H9 (cell line): Measurements from ENCODE around the gene UBTF. TPM values are rescaled to one million over a fixed set of nuclear protein-coding genes. Genes with fewer than 3 reads are reported as not detected.

Source experiments
- DNase-seq: peaks from one replicate; pipeline ENCODE4 v3.0.0-alpha.2; 2017
- H2AFZ ChIP-seq: one replicate; pipeline ENCODE4 v1.6.1; 2013; ENCODE audit warnings: mild to moderate bottlenecking, low read length, control low read depth, moderate library complexity
- H2AK5ac ChIP-seq: 2 replicates; pipeline ENCODE4 v1.6.1; 2013; ENCODE audit warnings: low read length, control low read depth, mixed read lengths; ENCODE audit not compliant: insufficient read length
- H2BK120ac ChIP-seq: one replicate; pipeline ENCODE4 v1.6.1; 2013; ENCODE audit warnings: low read depth, mild to moderate bottlenecking, low read length, control low read depth, inconsistent platforms; ENCODE audit not compliant: poor library complexity, severe bottlenecking
- H2BK12ac ChIP-seq: 2 replicates; pipeline ENCODE4 v1.6.1; 2013; ENCODE audit warnings: low read length, control low read depth, mixed read lengths, low read depth; ENCODE audit not compliant: insufficient read length
- H2BK15ac ChIP-seq: 2 replicates; pipeline ENCODE4 v1.6.1; 2013; ENCODE audit warnings: low read depth, low read length, control low read depth
- H2BK20ac ChIP-seq: one replicate; pipeline ENCODE4 v1.6.1; 2013; ENCODE audit warnings: low read depth, mild to moderate bottlenecking, low read length, control low read depth, inconsistent platforms; ENCODE audit not compliant: poor library complexity, severe bottlenecking
- H2BK5ac ChIP-seq: 2 replicates; pipeline ENCODE4 v1.6.1; 2013; ENCODE audit warnings: low read length, control low read depth, mixed read lengths; ENCODE audit not compliant: insufficient read length
- H3K14ac ChIP-seq: 2 replicates; pipeline ENCODE4 v1.6.1; 2013; ENCODE audit warnings: low read length, control low read depth; ENCODE audit not compliant: insufficient read depth
- H3K18ac ChIP-seq: 2 replicates; pipeline ENCODE4 v1.6.1; 2013; ENCODE audit warnings: low read depth, mild to moderate bottlenecking, mixed read lengths, low read length, control low read depth; ENCODE audit not compliant: insufficient read length
- H3K23ac ChIP-seq: 2 replicates; pipeline ENCODE4 v1.6.1; 2013; ENCODE audit warnings: low read length, control low read depth, mixed read lengths, low read depth; ENCODE audit not compliant: insufficient read length
- H3K23me2 ChIP-seq: 2 replicates; pipeline ENCODE4 v1.6.1; 2013; ENCODE audit warnings: low read depth, mild to moderate bottlenecking, mixed read lengths, low read length, control low read depth; ENCODE audit not compliant: insufficient read length, poor library complexity, severe bottlenecking
- H3K27ac ChIP-seq: 2 replicates; pipeline ENCODE4 v1.5.1; 2013; ENCODE audit warnings: low read length, control low read depth, mixed read lengths, low read depth; ENCODE audit not compliant: insufficient read length
- H3K27me3 ChIP-seq: 2 replicates; pipeline ENCODE4 v1.6.1; 2013; ENCODE audit warnings: low read length, control low read depth, inconsistent platforms; ENCODE audit not compliant: insufficient read depth
- H3K4ac ChIP-seq: 2 replicates; pipeline ENCODE4 v1.6.1; 2013; ENCODE audit warnings: low read depth, mild to moderate bottlenecking, control low read depth, inconsistent platforms, low read length, moderate library complexity
- H3K4me1 ChIP-seq: 2 replicates; pipeline ENCODE4 v1.6.1; 2013; ENCODE audit warnings: low read length, control low read depth, inconsistent platforms; ENCODE audit not compliant: insufficient read depth
- H3K4me2 ChIP-seq: 2 replicates; pipeline ENCODE4 v1.6.1; 2013; ENCODE audit warnings: low read length, control low read depth, mixed read lengths; ENCODE audit not compliant: insufficient read length, insufficient read depth
- H3K56ac ChIP-seq: 2 replicates; pipeline ENCODE4 v1.6.1; 2013; ENCODE audit warnings: low read depth, mild to moderate bottlenecking, mixed read lengths, low read length, control low read depth; ENCODE audit not compliant: insufficient read length
- H3K79me1 ChIP-seq: 2 replicates; pipeline ENCODE4 v1.6.1; 2013; ENCODE audit warnings: low read depth, mild to moderate bottlenecking, moderate library complexity, low read length, control low read depth, inconsistent platforms; ENCODE audit not compliant: insufficient read depth, poor library complexity, severe bottlenecking
- H3K79me2 ChIP-seq: 2 replicates; pipeline ENCODE4 v1.6.1; 2013; ENCODE audit warnings: low read length, control low read depth, inconsistent platforms; ENCODE audit not compliant: insufficient read depth
- H3K9ac ChIP-seq: 2 replicates; pipeline ENCODE4 v1.6.1; 2013; ENCODE audit warnings: low read length, control low read depth, mixed read lengths; ENCODE audit not compliant: insufficient read length; ENCODE audit errors: extremely low read depth
- H3K9me3 ChIP-seq: one replicate; pipeline ENCODE4 v1.6.1; 2013; ENCODE audit warnings: low read depth, low read length, inconsistent platforms; ENCODE audit not compliant: control insufficient read depth
- H3T11ph ChIP-seq: one replicate; pipeline ENCODE4 v1.6.1; 2013; ENCODE audit warnings: mild to moderate bottlenecking, low read length, control low read depth, inconsistent platforms
- H4K20me1 ChIP-seq: one replicate; pipeline ENCODE4 v1.6.1; 2013; ENCODE audit not compliant: control insufficient read depth, insufficient read length, insufficient read depth
- H4K5ac ChIP-seq: 2 replicates; pipeline ENCODE4 v1.6.1; 2013; ENCODE audit warnings: low read depth, mild to moderate bottlenecking, mixed read lengths, low read length, control low read depth; ENCODE audit not compliant: insufficient read length
- H4K8ac ChIP-seq: replicated peaks from 2 replicates; pipeline ENCODE4 v1.6.1; 2013; ENCODE audit warnings: low read length, control low read depth, mixed read lengths, low read depth; ENCODE audit not compliant: insufficient read length
- H4K91ac ChIP-seq: 2 replicates; pipeline ENCODE4 v1.6.1; 2013; ENCODE audit warnings: low read depth, mild to moderate bottlenecking, moderate library complexity, mixed read lengths, low read length, control low read depth; ENCODE audit not compliant: insufficient read length
- H3K27ac Mint-ChIP-seq, 3 experiments: 2 replicates in 2 of 3; 3 replicates in 1 of 3; pipeline ENCODE4 v1.8.0; 2020 to 2021; ENCODE audit warnings: mixed read lengths in 3 of 3, mild to moderate bottlenecking in 1 of 3, moderate library complexity in 1 of 3
- H3K27me3 Mint-ChIP-seq: 2 replicates; pipeline ENCODE4 v1.8.0; 2021; ENCODE audit warnings: low read depth, mild to moderate bottlenecking, moderate library complexity, mixed read lengths
- H3K36me3 Mint-ChIP-seq, 3 experiments: 2 replicates in 2 of 3; 3 replicates in 1 of 3; pipeline ENCODE4 v1.8.0; 2020 to 2021; ENCODE audit warnings: low read depth in 3 of 3, mixed read lengths in 3 of 3; ENCODE audit not compliant: insufficient read depth in 1 of 3
- H3K4me1 Mint-ChIP-seq, 2 experiments: 2 replicates each; pipeline ENCODE4 v1.8.0; 2020; ENCODE audit warnings: mixed read lengths in 2 of 2
- H3K4me3 Mint-ChIP-seq, 2 experiments: 2 replicates in 1 of 2; 3 replicates in 1 of 2; pipeline ENCODE4 v1.8.0; 2020 to 2021; ENCODE audit warnings: mild to moderate bottlenecking in 2 of 2, mixed read lengths in 2 of 2, moderate library complexity in 1 of 2
- H3K9me3 Mint-ChIP-seq, 2 experiments: 2 replicates in 1 of 2; 3 replicates in 1 of 2; pipeline ENCODE4 v1.8.0; 2020; ENCODE audit warnings: mild to moderate bottlenecking in 2 of 2, mixed read lengths in 2 of 2, moderate library complexity in 1 of 2
- CTCF ChIP-seq: fragments of 200-600 bp; sonication (generic); conservative IDR thresholded peaks from 3 replicates; pipeline ENCODE4 v1.8.0; 2021; ENCODE audit warnings: antibody characterized with exemption, mild to moderate bottlenecking
- WGBS: extraction: QIAGEN DNeasy Blood & Tissue Kit; methylation state at CpG from one replicate; pipeline ENCODE4 v1.1.7; 2013; ENCODE audit warnings: missing lambda C conversion rate, low lambda C conversion rate, mixed read lengths; ENCODE audit not compliant: insufficient read length; ENCODE audit errors: extremely low coverage; 5-methylcytosine and 5-hydroxymethylcytosine counted together
- total RNA-seq: library from RNA; stranded (reverse); gene quantifications from 2 replicates; pipeline ENCODE4 v1.2.1, GENCODE V29; 2021

The UBTF gene
- total RNA-seq, 1 experiment from 2014 or later = 151 TPM

- no peak overlapping the region for H3K4me2 ChIP-seq
- H3K27me3 Mint-ChIP-seq = peaks cover 15% of the 10 kb centered on the region
- H4K5ac ChIP-seq = no peak overlapping the region
- no peak overlapping the region for H3K9ac ChIP-seq
- no peak overlapping the region for H3K18ac ChIP-seq
- H2BK120ac ChIP-seq = no peak overlapping the region
- no CpG with 5 or more reads among the region's 7 CpGs for WGBS
- no peaks in the 10 kb centered on the region for H3K9me3 ChIP-seq
- H3T11ph ChIP-seq = no peak overlapping the region
- H2BK5ac ChIP-seq = no peak overlapping the region
- H3K9me3 Mint-ChIP-seq = peaks cover 0 to 5% of the 10 kb centered on the region in 2 experiments; a peak in 2 of 5 replicates
- no peaks in the 10 kb centered on the region for H3K79me1 ChIP-seq
- H2AFZ ChIP-seq = no peak overlapping the region
- H3K14ac ChIP-seq = no peak overlapping the region
- H4K8ac ChIP-seq = no peak overlapping the region
- H3K27me3 ChIP-seq = no peaks in the 10 kb centered on the region
- no peaks in the 10 kb centered on the region for H3K4me1 ChIP-seq
- H2BK20ac ChIP-seq = no peak overlapping the region
- H4K20me1 ChIP-seq = no peaks in the 10 kb centered on the region
- H3K27ac Mint-ChIP-seq = no peak overlapping the region
- H4K91ac ChIP-seq = no peak overlapping the region
- no peak for TF ChIP-seq CTCF
- no peak for DNase-seq
- H2BK12ac ChIP-seq = no peak overlapping the region
- no peak overlapping the region for H2AK5ac ChIP-seq
- H3K27ac ChIP-seq = no peak overlapping the region
- H3K79me2 ChIP-seq = no peaks in the 10 kb centered on the region
- no peak overlapping the region for H3K23ac ChIP-seq
- H3K56ac ChIP-seq = no peak overlapping the region
- no peak overlapping the region for H2BK15ac ChIP-seq
- H3K23me2 ChIP-seq = no peaks in the 10 kb centered on the region
- no peak overlapping the region for H3K4ac ChIP-seq
- peaks cover 0 to 2% (median 0%) of the 10 kb centered on the region in 3 experiments; a peak in 1 of 7 replicates for H3K36me3 Mint-ChIP-seq
- H3K4me1 Mint-ChIP-seq = no peaks in the 10 kb centered on the region; a peak in 1 of 4 replicates
- no peak overlapping the region for H3K4me3 Mint-ChIP-seq
Measured at GRCh38 chr17:44232061-44232460, 12.6 kb upstream of the UBTF start.
